Hepatocyte (in vitro differentiated cells): Measurements from ENCODE around the gene DIP2B.

ENCODE experiments used
- EZH2 ChIP-seq: fragments of 200-600 bp; sonication (generic); IDR thresholded peaks from 2 replicates; pipeline ENCODE4 v1.6.1; 2016; ENCODE audit warnings: antibody characterized with exemption, mild to moderate bottlenecking, borderline replicate concordance
- EZH2phosphoT487 ChIP-seq: fragments of 200-600 bp; sonication (generic); IDR thresholded peaks from one replicate; pipeline ENCODE4 v1.6.1; 2018; ENCODE audit warnings: antibody characterized with exemption, mild to moderate bottlenecking, low read depth, moderate library complexity; ENCODE audit not compliant: unreplicated experiment, severe bottlenecking
- TF ChIP-seq, protein P1 (sequence below): fragments of 200-600 bp; sonication (generic); IDR thresholded peaks from 2 replicates; pipeline ENCODE4 v1.5.1; 2016; ENCODE audit warnings: antibody characterized with exemption, mild to moderate bottlenecking; ENCODE audit not compliant: poor library complexity

DNA sequence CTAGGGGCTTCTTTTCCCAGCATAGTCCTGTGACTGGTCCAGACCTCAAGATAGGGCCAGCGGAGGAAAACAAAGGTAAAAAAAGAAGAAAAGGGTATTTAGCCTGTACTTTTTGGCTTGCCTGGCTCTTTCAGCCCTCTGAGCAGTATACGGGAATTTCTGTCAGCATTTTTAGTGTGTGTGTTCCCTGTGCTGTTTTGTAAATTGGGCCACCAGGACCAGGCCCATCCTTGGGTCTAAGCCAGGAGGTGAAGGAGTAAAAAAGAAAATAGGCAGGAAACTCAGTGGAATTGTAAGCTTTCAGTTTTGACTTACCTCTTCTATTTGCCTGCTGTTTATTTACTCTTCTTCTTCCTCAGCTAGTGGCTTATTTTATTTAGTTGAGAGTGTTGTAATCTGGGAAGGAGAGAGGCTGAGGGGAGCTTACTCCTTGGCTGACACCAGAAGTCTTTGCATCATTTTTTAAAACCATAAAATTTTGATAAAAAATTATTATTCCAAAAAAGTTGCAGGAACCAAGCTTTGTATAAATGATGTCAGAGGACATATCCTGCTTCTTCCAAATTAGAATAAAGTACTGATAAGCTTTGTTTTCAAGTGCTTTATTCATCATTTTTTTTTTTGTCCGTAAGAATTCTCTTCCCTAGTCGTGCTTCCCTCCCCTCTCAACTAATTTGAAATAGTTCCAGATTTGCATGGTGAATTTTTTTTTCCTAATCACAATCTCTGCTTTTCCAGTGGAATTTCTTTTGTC, 63.7 kb downstream of the DIP2B start:
- TF ChIP-seq, protein P1, sequence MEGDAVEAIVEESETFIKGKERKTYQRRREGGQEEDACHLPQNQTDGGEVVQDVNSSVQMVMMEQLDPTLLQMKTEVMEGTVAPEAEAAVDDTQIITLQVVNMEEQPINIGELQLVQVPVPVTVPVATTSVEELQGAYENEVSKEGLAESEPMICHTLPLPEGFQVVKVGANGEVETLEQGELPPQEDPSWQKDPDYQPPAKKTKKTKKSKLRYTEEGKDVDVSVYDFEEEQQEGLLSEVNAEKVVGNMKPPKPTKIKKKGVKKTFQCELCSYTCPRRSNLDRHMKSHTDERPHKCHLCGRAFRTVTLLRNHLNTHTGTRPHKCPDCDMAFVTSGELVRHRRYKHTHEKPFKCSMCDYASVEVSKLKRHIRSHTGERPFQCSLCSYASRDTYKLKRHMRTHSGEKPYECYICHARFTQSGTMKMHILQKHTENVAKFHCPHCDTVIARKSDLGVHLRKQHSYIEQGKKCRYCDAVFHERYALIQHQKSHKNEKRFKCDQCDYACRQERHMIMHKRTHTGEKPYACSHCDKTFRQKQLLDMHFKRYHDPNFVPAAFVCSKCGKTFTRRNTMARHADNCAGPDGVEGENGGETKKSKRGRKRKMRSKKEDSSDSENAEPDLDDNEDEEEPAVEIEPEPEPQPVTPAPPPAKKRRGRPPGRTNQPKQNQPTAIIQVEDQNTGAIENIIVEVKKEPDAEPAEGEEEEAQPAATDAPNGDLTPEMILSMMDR = no peak
- TF ChIP-seq EZH2 = no peak
- no peak for TF ChIP-seq EZH2phosphoT487
